ACHN (cell line): ENCODE measurements around the gene CACNB2.
"Not testable (repeated sequence)": the region's sequence is repeated elsewhere in the genome, so short reads cannot be mapped to it uniquely, and the experiment has no call there.

ENCODE experiments used
- DNase-seq: peaks from one replicate; pipeline ENCODE4 v3.0.0-alpha.2; 2015
- in situ Hi-C: cut with HindIII; loops from 2 replicates; pipeline ENCODE4 v1.10.0; 2017; ENCODE audit warnings: low sequenced_read_pairs, low pct_ligation_motif_present, low pct_unique_long_range_greater_than_20kb

CACNB2 gene

GRCh38 chr10:18551473-18551872, 411.2 kb downstream of the CACNB2 start:
- DNase-seq = no peak
- in situ Hi-C loops = no loop called here

GRCh38 chr10:18554479-18554878, 414.3 kb downstream of the CACNB2 start:
- in situ Hi-C loops = no loop called here
- DNase-seq = peak; percentile 31

DNA sequence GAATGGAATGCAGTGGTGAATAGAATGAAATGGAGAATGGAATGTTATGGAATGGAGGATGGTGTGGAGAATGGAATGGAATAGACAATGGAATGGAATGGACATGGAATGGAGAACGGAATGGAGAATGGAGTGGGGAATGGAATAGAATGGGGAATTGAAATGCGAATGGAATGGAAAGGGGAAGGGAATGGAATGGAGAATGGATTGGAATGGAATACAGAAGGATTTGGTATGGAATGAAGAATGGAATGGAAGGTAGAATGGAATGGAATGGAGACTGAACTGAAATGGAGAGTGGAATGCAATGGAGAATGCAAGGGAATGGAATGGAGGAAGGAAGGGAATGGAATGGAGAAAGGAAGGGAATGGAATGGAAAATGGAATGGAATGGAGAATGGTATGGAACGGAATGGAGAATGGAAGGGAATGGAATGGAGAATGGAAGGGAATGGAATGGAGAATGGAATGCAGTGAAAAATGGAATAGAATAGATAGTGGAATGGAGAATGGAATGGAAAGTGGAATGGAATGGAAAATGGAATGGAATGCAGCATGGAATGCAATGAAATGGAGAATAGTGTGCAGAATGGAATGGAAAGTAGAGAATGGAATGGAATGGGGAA, 416.4 kb downstream of the CACNB2 start:
- no peak for DNase-seq
- in situ Hi-C loops = no loop called here

DNA sequence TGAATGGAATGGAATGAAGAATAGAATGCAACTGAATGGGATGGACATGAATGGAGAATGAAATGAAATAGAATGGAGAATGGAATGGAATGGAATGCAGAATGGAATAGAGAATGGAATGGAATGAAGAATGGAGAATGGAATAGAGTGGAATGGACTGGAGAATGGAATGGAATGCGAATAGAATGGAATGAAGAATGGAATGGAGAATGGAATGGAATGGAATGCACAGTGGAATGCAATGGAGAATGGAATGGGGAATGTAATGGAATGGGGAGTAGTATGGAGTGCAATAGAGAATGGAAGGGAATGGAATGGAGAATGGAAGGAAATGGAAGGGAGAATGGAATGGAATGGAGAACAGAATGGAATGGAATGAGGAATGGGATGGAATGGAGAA, 417.7 kb downstream of the CACNB2 start:
- in situ Hi-C loops = no loop called here
- DNase-seq = no peak

GRCh38 chr10:18561861-18562551, 421.8 kb downstream of the CACNB2 start:
- DNase-seq = peak; percentile 7
- in situ Hi-C loops = no loop called here

- DNase-seq = no peak
- in situ Hi-C loops = no loop called here
These were observed 422.9 kb downstream of the CACNB2 start for GRCh38 chr10:18563003-18563726.

DNA sequence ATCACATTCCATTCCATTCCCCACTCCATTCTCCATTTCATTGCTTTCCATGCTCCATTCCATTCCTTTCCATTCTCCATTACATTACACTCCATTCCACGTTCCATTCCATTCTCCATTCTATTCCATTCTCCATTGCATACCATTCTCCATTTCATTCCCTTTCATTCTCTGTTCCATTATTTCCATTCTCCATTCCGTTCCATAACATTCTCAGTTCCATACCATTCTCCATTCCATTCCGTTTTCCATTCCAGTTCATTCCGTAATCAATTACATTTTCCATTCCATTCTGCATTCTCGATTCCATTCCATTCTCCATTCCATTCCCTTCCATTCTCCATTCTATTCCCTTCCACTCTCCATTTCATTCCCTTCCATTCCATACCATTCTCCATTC, 424.8 kb downstream of the CACNB2 start:
- no peak for DNase-seq
- in situ Hi-C loops = no loop called here

DNA sequence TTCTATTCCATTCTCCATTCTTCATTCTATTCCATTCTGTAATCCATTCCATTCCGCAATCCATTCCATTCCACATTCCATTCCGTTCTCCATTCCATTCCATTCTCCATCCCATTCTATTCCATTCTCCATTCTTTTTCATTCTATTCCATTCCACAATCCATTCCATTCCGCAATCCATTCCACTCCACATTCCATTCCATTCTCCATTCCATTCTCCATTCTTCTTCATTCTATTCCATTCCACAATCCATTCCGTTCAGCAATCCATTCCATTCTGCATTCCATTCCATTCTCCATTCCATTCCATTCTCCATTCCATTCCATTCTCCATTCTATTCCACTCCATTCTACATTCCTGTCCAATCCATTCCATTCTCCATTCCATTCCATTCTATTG, 426.0 kb downstream of the CACNB2 start:
- in situ Hi-C loops = no loop called here
- no peak for DNase-seq

DNA sequence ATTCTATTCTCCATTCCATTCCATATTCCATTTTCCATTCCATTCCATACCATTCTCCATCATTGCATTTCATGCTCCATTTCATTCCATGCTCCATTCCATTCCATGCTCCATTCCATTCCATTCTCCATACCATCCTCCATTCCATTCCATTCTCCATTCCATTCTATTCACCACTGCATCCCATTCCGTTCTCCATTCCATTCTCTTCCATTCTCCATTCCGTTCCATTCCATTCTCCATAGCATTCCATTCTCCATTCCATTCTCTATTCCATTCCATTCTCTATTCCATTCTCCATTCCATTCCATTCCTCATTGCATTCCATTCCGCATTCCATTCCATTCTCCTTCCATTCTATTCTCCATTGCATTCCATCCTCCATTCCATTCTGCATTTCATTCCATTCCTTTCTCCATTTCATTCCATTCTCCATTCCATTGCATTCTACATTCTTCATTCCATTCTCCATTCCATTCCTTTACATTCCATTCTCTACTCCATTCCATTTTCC, 427.2 kb downstream of the CACNB2 start:
- no peak for DNase-seq
- in situ Hi-C loops = no loop called here

DNA sequence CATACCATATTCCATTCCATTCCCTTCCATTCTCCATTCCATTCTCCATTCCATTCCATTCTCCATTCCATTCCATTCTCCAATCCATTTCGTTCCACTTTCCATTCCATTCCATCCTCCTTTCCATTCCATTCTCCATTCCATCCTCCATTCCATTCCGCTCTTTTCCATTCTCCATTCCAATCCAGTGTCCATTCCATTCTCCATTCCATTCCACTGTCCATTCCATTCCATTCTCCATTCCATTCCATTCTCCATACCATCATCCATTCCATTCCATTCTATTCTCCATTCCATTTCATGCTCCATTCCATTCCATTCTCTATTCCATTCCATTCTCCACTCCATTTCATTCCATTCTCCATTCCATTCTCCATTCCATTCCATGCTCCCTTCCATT, 430.2 kb downstream of the CACNB2 start:
- DNase-seq = not testable (repeated sequence)

DNA sequence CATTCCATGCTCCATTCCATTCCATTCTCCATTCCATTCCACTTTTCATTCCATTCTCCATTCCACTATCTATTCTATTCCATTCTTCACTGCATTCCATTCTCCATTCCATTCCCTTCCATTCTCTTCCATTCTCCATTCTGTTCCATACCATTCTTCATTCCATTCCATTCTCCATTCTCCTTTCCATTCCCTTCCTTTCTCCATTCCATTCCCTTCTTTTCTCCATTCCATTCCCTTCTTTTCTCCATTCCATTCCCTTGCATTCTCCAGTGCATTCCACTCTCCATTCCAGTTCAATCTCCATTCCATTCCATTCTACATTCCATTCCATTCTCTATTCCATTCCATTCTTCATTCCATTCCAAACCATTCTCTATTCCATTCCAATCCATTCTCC, 430.9 kb downstream of the CACNB2 start:
- no peak for DNase-seq
- in situ Hi-C loops = no loop called here

More for the DNA sequence above, 430.2 kb downstream of the CACNB2 start:
- in situ Hi-C loops = not testable (repeated sequence)

DNA sequence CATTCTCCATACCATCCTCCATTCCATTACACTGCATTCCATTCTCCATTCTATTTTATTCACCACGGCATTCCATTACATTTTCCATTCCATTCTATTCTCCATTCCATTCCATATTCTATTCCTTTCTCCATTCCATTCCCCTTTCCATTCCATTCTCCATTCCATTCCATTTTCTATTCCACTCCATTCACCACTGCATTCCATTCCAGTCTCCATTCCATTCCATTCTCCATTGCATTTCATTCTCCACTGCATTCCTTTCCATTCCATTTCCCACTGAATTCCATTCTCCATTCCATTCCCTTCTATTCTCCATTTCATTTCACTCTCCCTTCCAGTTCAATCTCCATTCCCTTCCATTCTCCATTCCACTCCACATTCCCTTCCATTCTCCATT, 431.6 kb downstream of the CACNB2 start:
- in situ Hi-C loops = no loop called here
- DNase-seq = no peak

DNA sequence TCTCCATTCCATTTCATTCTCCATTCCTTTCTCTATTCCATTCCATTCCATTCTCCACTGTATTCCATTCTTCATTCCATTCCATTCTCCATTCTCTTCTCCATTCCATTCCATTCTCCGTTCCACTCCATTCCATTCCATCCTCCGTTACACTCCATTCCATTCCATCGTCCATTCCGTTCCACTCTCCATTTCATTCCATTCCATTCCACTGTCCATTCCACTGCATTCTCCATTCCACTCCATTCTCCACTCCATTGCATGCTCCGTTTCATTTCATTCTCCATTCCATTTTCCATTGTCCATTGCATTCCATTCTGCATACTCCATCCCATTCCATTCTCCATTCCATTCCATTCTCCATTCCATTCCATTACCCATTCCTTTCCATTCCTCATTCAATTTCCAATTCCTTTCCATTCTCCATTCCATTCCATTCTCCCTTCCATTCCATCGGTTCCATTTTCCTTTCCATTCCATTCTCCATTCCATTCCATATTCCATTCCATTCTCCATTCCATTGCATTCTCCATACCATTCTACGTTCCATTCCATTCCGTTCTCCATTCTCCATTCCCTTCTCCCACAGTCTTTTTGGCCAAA, 432.8 kb downstream of the CACNB2 start:
- in situ Hi-C loops = no loop called here
- DNase-seq = no peak

GRCh38 chr10:18576586-18576985, 436.4 kb downstream of the CACNB2 start:
- in situ Hi-C loops = no loop called here

GRCh38 chr10:18577823-18578685, 437.8 kb downstream of the CACNB2 start:
- no peak for DNase-seq
- in situ Hi-C loops = no loop called here

More at GRCh38 chr10:18576586-18576985, 436.4 kb downstream of the CACNB2 start:
- DNase-seq = no peak

DNA sequence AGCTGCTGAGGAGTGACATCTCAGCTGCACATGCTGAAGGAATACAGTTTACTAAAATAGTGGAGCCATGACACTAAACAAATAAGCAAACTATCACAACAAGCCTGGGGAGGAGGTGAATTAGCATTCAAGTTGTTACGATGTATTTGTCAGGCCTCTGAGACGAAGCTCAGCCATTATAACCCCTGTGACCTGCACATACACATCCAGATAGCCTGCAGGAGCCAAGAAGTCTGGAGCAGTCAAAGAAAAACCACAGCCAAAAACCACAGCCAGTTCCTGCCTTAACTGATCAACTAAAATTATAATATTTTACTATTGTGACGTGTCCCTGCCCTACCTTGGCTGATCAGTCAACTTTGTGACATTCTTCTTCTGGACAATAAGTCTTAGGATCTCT, 442.6 kb downstream of the CACNB2 start:
- in situ Hi-C loops = no loop called here
- no peak for DNase-seq

DNA sequence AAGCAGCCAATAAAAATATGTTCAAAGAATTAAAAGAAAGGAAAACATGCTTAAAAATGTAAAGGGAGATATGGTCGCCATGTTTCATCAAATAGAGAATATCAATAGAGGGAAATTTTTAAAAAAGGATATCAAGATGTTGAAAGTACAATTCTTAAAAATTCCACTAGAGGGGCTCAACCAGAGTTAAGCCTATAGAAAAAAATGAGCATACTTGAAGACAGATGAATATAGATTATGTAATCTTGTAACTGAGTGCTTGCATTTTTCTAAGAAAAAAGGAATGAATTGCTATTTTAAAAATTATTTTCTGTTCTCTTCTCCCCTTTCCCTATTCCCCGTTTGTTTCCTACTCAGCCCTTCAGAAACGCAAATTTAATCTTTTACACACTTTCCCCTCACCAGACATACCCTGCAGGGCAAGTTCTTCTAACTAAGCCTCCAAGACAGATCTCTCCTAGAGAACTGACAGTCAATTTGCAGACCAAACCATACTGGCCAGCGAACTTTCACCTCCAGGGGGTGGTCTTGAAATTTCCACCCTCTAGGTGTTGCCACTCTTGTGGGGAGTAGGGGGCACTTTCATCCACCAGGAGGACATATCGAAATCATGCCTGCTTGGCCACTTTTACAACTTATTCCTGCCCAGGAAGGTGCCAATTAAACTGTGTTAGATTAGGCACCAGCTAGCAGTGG, 443.5 kb downstream of the CACNB2 start:
- DNase-seq = peak; percentile 21
- in situ Hi-C loops = no loop called here

- DNase-seq, in situ Hi-C loops: not testable (repeated sequence)
These were observed 446.4 kb downstream of the CACNB2 start for GRCh38 chr10:18586637-18587036.
